ENCODE results near the gene TMEM138. TPM values are rescaled to one million over a fixed set of nuclear protein-coding genes. Genes with fewer than 3 reads are reported as not detected.
A peak's percentile ranks its signal among the peaks of the same experiment; 100 is the strongest.

The TMEM138 gene
- 59.2 TPM for polyA plus RNA-seq (ENCODE audit: insufficient read length)
- long read RNA-seq, donor 1, transcript TMEM138-201 (5 exons, 1,848 nt), result major isoform, 10 of 31 reads
- long read RNA-seq, donor 1, partial matches to known transcripts, result 16 of 31 reads
- long read RNA-seq, donor 1, other reads (novel, unspliced or antisense), result 0 of 31 reads
- long read RNA-seq, donor 2, partial matches to known transcripts, result 0 of 7 reads
- long read RNA-seq, donor 2, other reads (novel, unspliced or antisense), result 0 of 7 reads
- long read RNA-seq, donor 3, transcript TMEM138-201 (5 exons, 1,848 nt), result major isoform, 6 of 13 reads
- long read RNA-seq, donor 3, partial matches to known transcripts, result 0 of 13 reads
- long read RNA-seq, donor 3, other reads (novel, unspliced or antisense), result 0 of 13 reads
- long read RNA-seq, donor 4, partial matches to known transcripts, result 0 of 2 reads
- long read RNA-seq, donor 4, other reads (novel, unspliced or antisense), result 0 of 2 reads
- long read RNA-seq, donor 5, transcript TMEM138-201 (5 exons, 1,848 nt), result major isoform, 13 of 16 reads
- long read RNA-seq, donor 5, partial matches to known transcripts, result 0 of 16 reads
- long read RNA-seq, donor 5, other reads (novel, unspliced or antisense), result 0 of 16 reads
- long read RNA-seq, donor 6, transcript TMEM138-201 (5 exons, 1,848 nt), result major isoform, 7 of 10 reads
- long read RNA-seq, donor 6, partial matches to known transcripts, result 0 of 10 reads
- long read RNA-seq, donor 6, other reads (novel, unspliced or antisense), result 0 of 10 reads
- long read RNA-seq, donor 7, transcript TMEM138-201 (5 exons, 1,848 nt), result major isoform, 6 of 15 reads
- long read RNA-seq, donor 7, transcript TMEM138-209 (3 exons, 2,839 nt), result minor isoform, 5 of 15 reads
- long read RNA-seq, donor 7, partial matches to known transcripts, result 0 of 15 reads
- long read RNA-seq, donor 7, other reads (novel, unspliced or antisense), result 0 of 15 reads
- long read RNA-seq, donor 8, partial matches to known transcripts, result 0 of 6 reads
- long read RNA-seq, donor 8, other reads (novel, unspliced or antisense), result 0 of 6 reads

DNA sequence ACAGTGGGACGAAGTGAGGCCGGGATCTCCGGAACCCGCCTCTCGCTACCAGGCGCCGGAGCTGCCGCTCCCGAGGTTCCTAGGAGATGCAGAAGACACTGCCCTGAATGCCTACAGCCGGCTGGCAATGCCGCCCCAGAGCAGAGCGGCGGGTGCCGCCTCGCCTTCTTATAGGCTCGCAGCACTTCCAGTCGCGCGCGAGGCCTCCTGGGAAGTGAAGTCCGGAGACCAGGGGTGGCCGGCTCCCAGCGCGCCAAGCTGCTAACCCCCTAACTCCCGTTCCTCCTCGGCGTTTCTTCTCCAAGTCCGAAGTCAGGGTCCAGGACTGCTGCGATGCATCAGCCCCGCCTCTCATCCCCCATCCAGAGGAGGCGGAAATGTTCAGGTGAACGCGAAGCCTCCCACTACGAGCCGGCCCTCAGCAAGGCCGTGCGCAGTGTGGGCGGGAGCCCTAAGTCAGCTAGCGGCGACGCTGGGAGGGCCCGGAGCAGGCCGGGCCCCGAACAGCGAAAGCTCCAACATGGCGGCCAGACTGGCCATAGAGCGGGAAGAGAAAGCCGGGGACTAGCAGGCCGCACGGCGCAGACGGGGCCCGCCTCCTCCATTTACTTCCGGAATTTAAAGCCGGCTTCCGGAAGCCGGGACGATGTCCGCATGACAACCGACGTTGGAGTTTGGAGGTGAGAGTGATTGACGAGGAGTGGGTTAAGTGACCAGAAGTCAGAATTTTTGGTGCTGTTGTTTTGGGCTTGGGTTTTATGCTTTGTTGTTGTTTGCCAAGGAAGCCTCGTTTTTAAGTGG, at the start of gene TMEM138, which contains the start of gene CYB561A3:
TMEM138 (plus strand) TSS at position 634 of the 801 bp plus-strand sequence. CDS start 2,017 bp downstream, outside the sequence.
CYB561A3 (minus strand) TSS at position 142 of the 801 bp plus-strand sequence. CDS start 5,169 bp downstream, outside the sequence.
- peak; percentile 92 for DNase-seq

DNA sequence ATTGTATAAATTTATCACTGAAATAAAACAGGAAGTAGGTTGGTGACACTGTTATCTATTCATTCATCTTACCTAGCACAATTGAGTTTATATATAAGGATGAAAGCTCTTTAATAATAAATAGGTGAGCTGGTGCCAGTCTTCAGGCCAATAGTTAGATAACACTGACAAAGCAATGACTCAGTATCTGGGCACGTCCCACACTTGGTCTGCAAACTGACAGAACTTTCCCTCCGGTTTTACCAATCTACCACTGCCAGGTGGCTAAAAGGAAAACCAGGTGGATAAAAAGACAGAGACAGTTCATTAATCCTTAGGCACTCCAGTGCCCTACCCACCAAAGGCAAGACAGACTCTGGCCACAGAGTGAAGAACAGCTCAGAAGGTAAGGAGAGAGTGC, 46.9 kb upstream of the TMEM138 start:
- no peak for DNase-seq

DNA sequence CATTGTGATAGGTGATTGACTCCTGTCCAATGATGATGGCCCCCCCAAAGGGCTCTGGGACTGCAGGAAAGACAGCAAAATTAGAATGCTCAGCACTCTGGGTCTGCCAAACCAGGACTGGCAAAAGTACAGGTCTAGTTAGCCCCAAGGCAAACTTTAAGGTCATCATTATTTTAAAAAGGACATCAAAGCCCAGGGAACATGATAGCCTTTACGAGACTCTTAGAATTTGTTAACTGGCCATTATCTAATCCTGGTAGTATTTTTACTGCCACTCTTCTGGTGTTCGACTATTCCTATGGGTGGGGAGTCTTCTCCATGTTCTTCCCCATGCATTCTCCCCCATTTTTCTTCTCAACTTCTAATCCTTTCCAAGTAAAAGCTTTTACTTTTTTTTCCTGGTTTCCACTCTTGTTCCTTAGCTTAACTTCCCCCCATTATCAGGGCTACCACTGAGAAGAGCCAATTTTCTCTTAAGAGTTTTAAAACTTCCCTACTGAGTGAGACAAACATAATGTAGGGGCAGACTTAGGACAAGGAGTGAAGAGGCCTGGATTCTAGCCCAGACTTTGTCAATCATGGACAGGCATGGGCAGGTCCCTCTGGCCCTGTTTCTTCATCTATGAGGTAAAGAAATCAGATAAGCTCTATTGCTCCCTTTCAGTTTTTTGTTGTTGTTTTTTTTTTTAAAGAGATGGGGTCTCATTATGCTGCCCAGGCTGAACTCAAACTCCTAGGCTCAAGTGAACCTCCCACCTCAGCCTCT, 36.3 kb upstream of the TMEM138 start:
- DNase-seq, result no peak

DNA sequence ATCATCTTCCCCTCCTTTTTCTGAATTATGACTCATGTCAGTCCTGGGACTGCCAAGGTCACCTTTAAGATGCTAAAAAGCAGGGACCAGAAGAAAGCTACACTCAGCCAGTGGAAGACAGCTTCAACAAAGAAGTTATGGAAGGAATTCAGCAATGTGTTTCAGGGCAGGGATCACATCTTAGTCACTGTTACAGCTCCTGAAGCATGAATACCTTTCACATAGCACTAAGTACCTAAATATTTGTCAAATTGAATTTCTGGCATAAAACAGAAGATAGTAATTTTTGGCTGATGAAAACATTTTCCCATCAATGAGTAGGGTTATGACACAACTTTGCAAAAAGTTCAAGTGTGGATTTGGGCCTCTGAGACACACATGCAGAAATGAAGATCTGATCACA, 34.5 kb upstream of the TMEM138 start:
- DNase-seq, result no peak

DNA sequence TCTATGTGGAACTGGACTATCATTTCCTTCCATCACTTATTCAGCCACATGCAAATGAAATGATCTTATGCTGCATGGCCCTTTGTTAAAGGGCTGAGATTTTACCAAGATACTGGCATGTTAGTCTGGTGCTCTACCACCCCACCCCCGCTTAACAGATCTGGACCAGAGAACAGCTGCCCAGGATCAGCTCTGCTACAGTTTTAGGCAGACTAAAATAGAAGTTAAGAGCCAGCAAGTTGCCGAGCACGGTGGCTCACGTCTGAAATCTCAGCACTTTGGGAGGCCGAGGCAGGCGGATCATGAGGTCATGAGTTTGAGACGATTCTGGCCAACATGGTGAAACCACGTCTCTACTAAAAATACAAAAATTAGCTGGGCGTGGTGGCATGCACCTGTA, 33.8 kb upstream of the TMEM138 start:
- DNase-seq, result no peak

DNA sequence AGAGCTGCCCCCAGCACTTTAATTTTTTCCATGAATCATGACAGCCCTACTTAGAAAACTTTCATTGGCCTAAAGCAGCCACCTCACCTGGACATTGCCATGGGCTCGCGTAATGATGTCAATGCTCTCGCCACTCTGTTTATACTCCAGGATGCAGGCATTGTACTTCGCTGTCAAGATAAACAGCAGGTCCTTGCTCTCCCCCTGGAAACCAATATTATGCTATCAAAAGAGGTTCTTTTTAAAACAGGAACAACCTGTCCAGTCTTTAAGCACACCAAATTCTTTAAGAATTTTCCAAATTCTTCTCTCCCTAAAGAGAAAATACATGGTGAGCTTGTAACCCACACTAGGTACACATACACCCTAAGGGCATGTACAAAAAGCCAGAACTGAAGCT, 32.3 kb upstream of the TMEM138 start:
- DNase-seq, result no peak

DNA sequence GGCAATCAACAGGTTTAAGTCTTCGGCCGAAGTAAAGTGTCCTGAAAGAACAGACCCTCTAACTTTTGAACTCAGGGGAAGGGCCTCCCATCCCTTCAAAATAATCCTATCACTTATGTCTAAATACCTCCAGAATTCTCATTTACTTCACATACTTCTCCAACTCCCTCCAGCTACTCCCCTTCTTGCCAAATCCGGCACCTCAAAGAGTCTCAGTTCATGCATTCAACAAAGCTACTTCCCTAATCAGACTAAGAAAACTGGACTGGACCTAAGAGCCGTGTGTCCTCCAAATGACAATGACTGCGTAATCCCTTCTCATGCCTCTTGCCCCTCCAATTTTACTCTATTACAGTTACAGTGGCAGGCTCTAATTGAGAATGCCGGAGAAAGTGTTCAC, 30.5 kb upstream of the TMEM138 start:
- no peak for DNase-seq

DNA sequence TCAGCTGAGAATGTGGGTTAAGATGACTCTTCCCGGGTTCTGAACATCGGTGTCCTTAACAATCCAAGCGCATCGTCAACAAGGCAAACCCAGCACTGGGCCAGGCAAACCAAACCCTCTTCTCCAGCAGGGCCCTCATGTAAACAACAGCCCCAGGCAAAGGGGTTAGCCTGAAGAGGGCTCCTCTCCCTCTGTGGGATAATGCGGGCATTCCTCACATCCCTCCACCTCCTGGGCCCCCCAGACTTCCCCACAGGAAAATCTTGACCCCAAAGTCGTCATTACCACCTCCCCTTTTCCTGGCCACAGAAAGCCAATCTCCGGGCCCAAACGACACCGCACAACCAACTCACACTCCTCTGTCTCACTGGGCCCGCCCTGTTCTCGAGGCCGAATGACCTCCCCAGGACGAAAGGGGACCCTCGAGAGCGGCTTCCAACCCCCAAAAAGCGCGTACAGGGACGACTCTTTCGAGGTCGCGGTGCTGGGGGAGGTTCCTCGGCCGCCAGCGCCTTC, 29.8 kb upstream of the TMEM138 start:
- peak; percentile 6 for DNase-seq

DNA sequence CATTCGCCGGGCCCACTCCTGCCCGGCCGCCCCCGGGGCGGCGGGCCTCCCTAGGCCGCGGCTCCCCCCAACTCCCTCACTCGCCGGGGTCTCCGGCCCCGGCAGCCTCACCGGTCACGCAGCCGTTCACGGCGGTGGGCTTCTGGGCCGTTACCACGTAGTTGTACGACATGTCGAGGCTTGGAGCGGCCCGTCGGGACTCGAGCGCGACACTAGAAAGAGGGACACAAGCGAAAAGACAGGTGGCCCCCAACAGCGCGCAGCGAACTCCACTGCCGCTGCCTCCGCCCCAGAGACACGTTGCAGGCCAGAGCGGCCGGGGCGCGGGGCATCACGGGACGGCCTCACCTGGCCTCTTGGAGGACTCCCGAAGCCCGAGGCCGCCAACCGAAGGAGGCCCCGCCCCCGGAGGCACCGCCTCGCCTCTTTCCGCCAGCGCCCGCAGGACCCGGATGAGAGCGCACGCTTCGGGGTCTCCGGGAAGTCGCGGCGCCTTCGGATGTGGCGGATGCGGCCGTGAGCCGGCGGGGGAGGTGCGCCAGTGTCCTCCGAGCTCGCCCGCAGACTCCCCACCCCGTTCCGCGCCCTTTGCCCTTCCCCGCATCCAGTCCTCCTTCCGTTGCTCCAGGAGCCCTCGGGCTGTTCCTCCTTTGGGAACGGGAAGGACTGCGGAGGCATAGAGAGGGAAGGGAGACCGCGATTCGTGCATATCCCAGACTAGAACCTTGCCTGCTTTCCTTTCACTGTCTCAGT, 29.2 kb upstream of the TMEM138 start, which contains the start of the genes DDB1 and TKFC:
DDB1 (minus strand) TSS at position 309 of the 753 bp plus-strand sequence; CDS start at position 172, 137 bp downstream.
TKFC (plus strand) TSS at position 432 of the 753 bp plus-strand sequence. CDS start 1,501 bp downstream, outside the sequence.
- DNase-seq, result peak; percentile 94

DNA sequence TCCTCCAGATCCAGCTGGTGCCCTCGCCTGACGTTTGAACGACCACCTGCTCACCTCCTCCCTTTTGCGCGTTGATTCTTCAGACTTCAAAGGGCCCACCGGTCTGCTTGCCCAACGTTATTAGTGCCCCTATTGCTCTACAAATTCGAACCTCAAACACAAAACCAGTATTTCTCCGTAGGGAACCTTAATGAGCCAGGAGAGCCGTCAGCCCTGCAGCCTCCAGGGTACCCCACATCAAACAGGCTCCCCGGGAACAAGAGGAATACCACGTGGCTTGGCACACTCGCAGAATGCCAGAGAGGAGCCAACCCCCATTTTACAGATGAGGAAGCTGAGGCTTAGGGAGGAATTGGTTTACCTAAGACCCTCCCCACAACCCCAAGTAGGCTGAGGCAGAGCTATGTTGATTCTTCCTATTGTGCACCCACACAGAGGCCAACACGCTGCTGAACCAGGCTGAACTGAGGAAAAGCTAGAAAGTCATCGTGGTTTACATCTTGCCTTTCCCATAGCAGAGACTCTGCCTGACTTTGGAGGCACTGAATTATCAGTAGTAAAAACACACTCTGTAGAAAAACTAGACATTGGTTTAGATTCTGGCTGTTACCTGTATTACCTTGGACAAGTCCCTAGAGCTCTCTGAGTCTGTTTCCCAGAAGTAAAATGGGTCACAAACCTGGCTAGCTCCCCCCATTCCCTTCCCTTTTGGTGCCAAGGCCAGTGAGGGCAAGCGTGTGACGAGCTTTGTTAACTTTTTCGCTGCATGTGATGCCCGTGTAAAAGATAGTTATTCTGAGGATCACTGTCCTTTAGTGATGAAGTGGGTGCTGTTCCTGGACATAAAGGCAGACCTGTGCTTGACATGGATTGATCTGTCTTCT, 28.4 kb upstream of the TMEM138 start:
- no peak for DNase-seq

DNA sequence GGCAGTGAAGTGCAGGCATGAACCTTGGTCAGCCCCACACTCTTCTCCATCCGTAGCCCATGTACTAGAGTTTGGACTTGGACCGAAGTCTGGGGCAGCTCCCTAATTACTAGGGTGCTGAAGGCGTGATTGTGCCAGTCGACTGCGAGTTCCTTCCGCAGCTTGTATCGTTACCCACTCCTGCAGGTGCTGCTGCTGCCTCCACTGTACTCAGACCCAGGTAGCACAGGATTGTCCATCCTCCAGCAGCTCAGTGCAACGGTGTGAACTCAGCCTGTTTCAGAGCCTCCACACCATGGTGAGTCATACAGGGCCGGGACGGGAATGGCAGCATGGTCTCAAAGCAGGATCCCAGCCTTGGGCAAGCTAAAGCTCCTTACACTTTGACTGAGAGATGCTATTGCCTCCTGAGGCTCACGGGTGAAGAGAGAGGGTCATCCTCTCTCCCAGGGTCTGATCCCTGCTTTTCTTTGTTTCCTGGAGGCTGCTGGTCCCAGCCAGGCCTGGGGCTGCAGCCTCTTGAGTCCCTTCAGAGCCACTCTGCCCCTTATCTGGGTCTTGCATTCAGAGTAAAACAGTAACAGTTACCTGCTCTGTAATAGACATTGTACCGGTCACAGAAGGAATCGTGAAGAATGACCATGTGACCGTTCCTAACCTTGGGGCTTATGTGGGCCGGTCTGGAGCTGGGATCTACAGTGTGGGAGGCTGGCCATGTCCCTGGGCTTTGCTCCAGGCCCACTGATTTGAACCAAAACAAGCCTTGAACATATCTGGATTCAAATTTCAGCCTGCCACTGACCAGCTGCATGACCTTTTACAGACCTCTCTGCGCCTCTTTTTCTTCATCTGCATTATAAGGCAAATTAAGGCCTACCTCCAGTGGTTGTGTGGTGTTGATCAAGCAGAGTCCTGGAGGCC, 27.5 kb upstream of the TMEM138 start:
- no peak for DNase-seq

DNA sequence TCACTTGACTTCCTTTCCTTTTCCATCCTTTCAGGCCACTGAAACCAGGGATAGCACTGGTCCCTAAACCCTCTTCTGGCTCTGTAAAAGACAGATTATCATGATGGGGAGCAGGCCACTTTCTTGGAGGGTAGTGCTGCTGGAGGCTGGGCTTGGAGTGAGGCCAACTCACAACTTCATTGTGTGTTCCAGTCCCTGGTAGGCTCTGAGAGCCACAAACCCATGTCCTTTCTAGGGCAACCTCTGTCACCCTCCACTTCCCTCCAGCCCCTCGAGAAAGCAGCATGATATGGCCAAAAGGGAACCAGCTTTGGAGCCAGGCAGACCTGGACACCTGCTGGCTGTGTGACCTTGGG, 26.8 kb upstream of the TMEM138 start:
- no peak for DNase-seq

DNA sequence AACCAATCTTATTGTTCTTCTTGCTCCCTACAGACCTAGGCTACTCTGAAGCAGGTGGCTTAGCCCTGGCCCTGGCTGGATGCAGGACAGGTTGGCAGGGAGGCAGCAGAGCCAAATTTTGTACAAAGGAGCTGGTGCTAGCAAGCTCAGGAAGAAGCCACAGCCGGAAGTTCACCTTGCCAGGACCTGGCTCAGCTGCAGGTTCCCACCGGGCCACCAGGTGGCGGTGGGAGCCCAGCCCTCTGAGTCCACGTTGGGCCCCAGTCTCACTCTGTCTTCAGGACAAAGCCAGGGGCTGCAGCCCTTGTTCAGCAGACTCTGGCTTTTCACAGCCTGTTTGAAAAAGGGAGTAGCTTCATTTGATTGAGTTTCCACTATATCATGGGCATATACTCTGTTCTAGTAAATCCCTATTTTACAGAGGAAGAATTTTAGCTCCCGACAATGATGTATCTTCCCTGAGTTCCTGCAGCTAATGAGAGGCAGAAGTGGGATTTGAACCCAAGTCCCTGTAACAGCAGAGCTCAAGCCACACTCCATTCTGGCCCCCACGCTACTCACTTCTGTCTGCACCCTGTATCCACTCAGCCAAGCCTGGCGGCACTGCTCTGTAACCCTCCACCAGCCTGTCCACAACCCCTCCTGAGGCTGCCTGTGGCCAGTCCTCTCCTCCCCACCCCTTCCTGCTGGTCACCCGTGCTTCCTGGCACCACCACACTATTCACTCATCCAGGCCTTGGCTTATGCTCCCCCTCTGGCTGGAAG, 25.8 kb upstream of the TMEM138 start:
- peak; percentile 77 for DNase-seq

DNA sequence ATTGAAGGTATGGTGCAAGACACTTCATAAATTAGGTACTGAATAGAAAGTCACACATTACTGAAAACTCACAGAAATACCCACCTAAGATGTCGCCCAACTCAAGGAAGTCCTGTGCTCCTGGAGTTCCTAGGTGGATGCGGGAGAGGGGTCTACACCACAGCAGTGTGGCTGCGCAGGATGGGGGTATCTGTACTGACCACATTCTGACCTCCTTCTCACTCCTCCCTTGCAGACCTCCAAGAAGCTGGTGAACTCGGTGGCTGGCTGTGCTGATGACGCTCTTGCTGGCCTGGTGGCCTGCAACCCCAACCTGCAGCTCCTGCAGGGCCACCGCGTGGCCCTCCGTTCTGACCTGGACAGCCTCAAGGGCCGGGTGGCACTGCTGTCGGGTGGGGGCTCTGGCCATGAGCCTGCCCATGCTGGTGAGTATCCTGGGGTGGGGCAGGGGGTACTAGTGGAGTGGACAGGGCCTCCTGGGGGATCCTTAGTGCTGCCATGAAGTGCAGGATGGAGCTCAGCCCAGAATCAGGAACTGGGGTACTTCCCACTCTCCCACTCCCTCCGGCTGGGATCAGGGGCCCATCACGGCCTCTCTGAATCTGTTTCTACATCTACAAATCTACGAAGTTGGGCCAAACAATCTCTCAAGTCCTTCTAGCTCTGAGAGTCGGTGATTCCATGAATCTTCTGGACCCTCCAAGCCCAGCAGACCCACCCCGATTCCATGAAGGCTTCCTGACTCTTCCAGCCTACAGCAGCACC, 24.3 kb upstream of the TMEM138 start:
- no peak for DNase-seq

DNA sequence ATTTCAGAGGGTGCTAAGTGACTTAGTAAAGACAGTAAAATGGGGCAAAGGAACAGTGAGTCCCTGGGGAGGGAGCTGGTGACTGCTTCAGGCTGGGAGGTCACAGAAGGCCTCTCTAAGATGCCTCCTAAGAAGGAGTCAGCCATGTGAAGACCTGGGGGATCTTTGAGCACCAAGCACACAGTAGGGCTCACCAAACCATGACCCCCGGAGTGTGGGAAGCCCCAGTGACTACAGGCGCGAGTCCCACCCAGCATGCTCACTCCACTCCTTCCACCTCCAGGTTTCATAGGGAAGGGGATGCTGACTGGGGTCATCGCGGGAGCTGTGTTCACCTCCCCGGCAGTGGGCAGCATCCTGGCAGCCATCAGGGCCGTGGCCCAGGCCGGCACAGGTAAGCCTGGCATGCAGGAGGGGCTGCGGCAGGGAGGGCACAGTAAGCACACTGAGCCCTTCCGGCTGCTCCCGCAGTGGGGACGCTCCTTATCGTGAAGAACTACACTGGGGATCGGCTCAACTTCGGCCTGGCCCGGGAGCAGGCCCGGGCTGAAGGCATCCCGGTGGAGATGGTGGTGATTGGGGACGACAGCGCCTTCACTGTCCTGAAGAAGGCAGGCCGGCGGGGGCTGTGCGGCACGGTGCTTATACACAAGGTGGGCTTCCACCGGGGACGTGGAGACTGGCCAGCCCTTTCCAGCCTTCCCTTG, 23.2 kb upstream of the TMEM138 start:
- no peak for DNase-seq

Data from left kidney (tissue), 8 donors.